GM12892 (cell line): ENCODE results near the gene ZNF14.
"Not testable (repeated sequence)": the region's sequence is repeated elsewhere in the genome, so short reads cannot be mapped to it uniquely, and the experiment has no call there.

Experiments used
- DNase-seq: peaks from one replicate; pipeline ENCODE4 v3.0.0; 2011; ENCODE audit not compliant: insufficient read length
- FAIRE-seq: peaks from 2 replicates; lab custom pipeline; 2011; peaks lifted over from hg19 to GRCh38; lab: Jason Lieb, UNC
- POLR2A ChIP-seq: IDR thresholded peaks from 2 replicates; pipeline ENCODE4 v1.6.1; 2011; ENCODE audit warnings: low read depth, low read length, control low read depth
- POLR2AphosphoS5 ChIP-seq: IDR thresholded peaks from 2 replicates; pipeline ENCODE4 v1.6.1; 2011; ENCODE audit warnings: low read depth, low read length, control low read depth
- TAF1 ChIP-seq: IDR thresholded peaks from 2 replicates; pipeline ENCODE4 v1.6.1; 2011; ENCODE audit warnings: low read depth, mild to moderate bottlenecking, control low read depth, low read length, borderline replicate concordance

ZNF14 gene

DNA sequence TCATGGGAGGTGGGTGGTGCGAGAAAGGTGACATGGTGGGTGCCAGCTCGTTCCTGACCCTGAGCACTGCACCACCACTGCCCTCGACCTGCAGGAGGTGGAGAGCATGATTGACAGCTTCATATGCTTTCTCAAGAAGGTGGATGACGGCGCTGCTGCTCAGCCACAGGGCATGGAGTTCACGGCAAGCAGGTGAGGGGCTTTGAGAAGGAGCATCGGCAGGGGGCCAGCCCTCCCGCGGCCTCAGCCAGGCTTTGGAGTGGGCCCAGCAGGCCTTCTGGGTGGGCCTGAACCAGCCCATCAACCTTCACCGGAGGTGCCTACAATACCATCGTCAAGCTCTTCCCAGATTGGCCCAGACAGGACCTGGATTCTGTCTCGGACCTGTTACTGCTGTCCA is 18.9 kb upstream of the ZNF14 start:
- TF ChIP-seq TAF1 (no peak), POLR2A (no peak), POLR2AphosphoS5 (no peak)
- DNase-seq (peak; percentile 9), FAIRE-seq (no peak)

DNA sequence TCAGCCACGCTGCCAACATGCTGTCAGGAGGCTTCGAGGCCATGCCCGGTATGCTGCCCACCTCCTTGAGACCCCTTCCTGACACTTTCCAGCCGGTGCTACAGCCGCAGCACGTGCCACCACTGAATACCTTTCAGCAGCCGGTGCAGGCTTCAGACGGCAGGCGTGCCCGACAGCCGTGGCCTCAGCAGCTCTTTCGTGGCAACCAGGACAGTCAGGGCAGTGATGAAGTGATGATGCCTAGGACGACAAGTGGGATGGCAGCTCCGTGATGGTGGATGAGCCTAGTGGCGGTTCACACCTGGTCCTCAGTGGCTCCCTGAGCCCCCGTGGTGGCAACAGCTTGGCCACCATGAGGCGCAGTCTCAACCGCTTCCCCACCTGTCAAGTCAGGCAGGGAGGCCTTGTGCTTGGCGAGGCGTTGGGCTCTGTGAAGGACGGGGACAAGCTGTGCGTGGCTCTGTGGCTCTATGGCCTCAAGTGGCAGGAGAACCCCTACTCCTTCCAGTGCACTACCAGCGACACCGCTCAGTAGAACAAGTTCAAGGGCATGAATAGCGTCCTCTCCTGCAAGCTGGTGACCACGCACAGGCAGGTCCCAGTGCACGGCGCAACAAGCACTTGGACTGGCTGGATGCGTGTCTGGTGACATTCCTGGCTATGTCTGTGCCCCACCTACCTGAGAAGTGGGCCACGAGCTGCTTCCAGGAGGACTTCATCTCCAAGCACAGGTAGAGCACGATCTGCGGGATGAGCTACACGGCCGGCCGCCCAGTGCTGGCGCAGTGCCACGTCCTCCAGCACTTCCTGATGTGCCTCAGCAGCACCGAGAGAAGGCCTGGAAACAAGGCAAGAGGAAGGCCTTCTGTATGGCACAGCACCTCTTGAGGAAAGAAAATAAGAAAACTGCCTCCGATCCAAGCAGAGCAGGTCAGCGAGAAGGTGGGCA is 18.2 kb upstream of the ZNF14 start:
- DNase-seq (peak; percentile 7), FAIRE-seq (no peak)
- TF ChIP-seq POLR2A: no peak
- TF ChIP-seq POLR2AphosphoS5: no peak
- no peak for TF ChIP-seq TAF1

DNA sequence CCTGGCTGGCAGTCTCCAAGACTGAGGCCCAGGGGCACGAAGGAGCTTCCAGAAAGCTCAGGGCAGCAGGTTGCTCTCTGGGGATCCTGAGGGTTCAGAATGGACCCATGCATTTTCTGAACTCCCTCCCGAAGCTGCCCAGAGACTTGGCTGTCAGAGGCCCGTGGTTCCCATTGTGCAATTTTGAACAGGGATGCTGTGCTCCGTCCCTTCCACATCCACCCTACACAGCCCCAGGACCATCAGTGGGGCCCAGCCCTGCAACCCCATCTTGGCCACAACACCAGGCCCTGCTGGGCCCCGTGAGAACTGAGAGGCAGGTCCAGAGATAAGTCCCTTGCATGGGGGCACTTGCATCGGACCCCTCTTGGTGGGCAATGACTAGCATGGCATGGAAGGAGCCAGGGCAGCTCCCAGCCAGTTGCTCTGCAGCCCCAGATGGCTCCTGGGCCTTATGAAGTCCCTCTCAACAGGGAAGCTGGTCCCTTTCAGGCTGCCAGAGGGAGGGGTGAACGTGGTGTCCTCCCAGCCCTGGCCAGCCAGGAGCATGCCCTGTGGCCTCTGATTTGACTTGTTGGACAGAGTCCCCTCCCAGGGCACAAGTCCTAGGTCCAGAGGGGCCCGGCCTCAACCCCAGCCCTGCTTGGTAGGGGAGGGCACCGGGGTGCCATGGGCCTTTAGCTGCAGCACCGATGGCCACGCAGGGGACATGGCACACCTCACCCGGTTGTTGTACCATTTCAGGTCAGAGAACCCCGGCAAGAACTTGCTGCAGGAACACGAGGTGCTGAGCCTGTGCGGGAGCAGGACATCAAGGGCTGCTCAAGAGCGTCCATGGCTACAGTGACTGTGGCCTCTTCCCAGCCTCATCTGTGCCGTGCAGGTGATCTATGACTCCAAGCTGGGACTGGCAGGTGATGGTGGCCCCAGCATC is 17.3 kb upstream of the ZNF14 start:
- DNase-seq (peak; percentile 11), FAIRE-seq (no peak)
- TF ChIP-seq POLR2A: no peak
- no peak for TF ChIP-seq POLR2AphosphoS5
- no peak for TF ChIP-seq TAF1

DNA sequence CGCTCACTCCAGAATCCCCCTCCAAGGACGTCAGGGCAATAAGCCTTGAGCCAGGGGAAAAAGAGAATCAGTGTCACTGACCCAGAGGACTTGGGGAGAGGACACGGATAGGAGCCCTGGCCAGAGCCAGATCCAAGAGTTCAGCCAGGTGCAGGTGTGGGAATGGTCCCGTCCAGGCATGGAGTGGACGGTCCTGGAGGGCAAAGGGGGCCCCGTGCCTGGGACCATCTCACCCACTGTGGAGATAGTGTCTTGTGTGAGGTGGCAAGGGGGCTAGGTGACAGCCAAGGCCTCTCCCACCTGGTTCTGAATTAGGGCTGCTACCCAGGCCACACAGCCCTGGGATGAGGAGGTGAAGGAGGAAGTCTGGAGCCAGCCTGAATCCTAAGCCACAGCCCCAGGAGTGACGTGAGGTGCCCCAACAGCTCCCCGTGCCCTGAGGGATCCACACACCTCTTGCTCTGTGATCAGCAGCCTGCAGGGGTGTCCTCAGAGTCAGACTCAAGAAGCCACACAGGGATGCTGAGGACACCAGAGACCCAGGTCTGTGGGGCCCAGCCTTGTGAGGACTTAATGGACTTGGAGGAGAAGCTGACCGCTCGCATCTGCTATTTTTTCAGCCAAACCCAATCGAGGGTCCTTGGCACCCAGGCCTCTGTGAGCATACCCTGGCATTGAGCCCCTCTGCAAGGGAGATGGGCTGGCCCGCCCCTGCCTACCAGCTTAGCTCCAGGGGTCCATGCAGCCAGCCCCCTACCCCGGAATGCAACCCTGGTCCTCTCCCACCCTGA is 16.4 kb upstream of the ZNF14 start:
- DNase-seq (peak; percentile 11), FAIRE-seq (no peak)
- TF ChIP-seq TAF1 (no peak), POLR2AphosphoS5 (no peak), POLR2A (no peak)

DNA sequence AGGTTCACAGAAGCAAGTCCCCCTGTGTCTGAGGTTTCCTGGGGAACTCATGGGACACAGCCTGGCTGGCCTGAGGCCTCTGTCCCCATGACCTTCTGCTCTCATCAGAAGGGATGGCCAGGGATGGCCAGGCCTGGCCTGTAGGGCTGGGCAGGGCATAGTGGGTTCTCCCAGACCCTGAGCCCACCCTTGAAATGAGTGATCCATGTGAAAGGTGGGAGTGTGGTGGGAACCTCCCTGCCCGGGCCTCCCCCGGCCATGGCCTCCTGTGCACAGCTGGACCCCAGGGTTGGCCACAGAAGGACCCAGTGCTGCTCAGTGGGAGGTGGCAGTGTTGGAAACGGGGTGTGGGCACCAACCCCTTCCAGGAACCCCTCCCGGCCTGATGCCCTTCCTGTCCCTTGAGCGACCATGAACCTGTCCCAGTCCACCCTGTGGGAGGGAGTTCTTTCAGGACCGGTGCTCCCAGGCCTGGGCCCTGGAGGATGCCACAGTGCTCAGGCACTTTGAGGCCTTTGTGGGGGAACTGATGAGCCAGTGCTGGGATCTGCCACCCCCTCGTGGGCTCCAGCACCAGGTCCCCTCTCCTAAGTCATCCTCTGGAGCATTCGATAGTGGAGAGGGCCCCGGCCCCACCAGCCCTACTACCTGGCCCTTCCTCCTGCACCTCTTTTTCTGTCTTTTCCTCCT is 15.5 kb upstream of the ZNF14 start:
- FAIRE-seq (no peak), DNase-seq (peak; percentile 12)
- no peak for TF ChIP-seq POLR2A
- no peak for TF ChIP-seq TAF1
- no peak for TF ChIP-seq POLR2AphosphoS5

DNA sequence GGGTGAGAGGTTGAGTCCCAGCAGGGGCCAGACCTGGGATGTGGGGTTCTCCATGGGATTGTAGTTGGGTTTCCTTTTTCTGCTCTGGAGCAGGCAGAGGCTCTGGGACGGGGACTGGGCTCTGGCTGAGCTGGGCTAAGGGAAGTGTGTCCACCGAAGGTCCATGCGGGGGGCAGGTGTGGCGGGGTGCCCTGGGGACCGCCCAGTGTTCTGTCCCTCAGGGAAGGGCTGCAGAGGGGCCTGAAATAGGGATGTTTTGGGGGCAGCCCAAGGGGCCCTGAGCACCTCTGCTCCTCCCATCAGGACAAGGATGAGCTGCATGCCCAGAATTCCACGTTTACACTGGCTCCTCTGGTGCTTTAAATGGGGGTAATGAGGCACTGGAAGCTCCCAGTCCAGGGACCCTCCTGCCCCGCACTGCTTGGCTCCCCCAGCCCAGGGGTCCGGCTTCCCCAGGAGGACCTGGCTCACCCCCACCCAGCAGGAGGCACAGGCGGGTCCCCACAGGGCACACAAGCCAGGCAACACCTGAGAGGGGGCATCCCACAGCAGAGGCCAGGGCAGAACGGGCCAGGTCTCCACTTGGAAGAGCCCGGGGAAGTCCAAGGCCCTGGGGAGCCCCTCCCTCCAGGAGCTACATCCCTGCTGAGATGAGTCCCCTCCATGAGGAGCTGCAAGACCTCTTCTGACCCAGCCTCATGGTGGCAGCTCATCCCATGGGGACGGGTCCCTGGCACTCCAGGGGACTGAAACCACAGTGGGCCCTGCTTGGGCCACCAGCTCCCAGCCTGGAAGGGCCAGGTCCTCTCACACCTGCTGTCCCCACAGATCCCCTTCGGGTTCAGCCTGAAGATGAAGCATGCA is 14.7 kb upstream of the ZNF14 start:
- FAIRE-seq (no peak), DNase-seq (peak; percentile 7)
- TF ChIP-seq TAF1 (no peak), POLR2A (no peak), POLR2AphosphoS5 (no peak)

DNA sequence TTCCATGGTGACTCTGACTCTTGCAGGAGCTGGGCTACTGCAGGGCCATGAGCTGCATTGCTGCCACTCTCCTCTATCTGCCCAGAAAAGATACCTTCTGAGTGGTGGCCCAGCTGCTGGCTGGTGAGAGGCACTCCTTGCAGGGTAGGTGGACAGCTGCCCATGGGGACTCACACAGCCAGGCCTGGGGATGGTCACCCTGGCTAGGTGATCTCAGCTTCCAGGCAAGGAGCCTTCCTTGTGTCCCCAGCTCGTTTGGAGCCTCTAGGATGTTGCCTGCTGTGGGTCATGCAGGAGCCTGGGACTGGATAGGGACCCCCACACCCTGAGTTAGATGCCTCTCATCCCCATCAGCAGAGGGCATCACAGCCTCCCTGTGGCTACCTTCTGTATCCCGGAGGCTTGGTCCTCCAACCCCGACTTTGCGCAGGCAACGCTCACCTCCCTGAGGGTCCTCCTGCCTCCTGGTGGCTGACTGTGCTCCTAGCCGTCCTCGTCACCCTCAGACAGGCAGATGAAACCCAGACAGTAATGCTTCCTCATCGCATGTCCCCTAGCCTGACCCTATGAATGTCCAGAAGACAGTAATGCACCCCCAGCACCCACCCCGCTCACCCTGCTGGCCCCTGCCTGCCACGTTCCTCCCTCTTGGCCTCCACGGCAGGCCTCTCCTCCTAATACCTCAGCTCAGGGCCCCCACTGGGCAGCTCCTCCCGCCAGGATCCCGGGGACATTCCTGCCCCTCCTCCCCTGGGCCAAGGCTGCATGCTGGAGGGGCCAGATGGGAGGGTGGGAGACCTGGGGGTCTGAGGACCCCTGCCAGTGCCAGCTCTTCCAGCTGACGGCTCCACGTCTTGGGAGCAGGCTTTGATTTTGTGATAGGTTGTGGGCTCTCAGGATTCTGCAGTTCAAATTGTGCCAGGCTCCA is 13.6 kb upstream of the ZNF14 start:
- FAIRE-seq: no peak

DNA sequence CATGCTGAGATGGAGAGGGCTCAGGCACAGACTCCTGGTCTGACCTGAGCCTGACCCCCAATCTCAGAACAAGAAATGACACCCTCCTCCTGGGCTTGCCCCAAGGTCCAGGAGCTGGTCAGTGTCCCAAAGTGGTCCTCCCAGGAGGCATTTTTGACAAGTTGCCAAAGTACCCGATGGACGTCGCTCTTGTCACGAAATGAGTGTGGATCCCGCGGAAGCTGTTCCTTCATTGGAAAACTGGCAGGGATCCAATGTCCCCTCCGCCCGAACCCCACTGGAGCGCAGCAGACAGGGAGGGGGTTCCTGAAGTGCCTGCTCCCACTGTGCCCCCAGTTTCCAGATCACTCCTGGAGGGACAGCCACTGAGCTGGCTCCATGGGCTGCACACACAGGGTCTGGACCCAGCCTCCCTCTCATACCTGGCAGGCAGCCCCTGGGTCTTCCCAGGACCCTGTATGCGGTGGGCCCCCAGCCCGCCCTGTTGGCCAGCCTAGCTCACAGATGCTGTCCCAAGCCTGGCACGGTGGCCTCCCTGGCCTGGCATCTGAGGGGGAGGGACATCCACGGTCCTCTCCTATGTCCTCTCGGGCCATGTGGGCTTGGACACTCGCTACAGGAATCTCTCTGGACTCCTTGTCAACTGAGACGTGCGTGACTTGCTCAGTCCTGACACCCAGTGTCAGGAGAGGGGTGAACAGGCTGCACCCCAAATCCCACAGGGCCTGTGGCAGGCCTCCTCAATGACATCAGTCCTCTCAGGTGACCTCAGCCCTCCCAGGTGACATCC is 12.8 kb upstream of the ZNF14 start:
- no peak for FAIRE-seq
- no peak for TF ChIP-seq TAF1
- TF ChIP-seq POLR2A: no peak
- TF ChIP-seq POLR2AphosphoS5: no peak
- peak; percentile 15 for DNase-seq

More for the DNA sequence above, 13.6 kb upstream of the ZNF14 start:
- peak; percentile 14 for DNase-seq
- TF ChIP-seq POLR2A (no peak), TAF1 (no peak), POLR2AphosphoS5 (no peak)

DNA sequence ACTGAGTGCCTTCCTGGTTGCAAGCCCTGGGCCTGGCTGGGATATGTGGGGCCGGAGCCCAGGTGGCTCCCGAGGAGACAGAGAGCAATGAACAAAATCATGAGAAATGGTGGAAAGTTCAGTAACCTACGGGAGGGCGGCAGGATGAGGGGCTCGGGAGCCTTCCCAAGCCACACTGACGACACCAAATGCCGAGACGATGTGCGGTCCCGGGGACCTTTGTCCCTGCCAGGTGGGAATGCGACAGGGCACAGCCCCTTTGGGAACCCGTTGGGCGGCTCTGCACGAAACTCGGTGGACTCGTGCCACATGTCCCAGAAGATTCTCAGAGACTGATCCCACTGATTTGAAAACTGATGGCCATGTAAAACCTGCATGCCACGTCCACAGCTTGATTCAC is 11.7 kb upstream of the ZNF14 start:
- DNase-seq: peak; percentile 10
- TF ChIP-seq POLR2AphosphoS5 (no peak), POLR2A (no peak), TAF1 (no peak)
- FAIRE-seq: no peak

DNA sequence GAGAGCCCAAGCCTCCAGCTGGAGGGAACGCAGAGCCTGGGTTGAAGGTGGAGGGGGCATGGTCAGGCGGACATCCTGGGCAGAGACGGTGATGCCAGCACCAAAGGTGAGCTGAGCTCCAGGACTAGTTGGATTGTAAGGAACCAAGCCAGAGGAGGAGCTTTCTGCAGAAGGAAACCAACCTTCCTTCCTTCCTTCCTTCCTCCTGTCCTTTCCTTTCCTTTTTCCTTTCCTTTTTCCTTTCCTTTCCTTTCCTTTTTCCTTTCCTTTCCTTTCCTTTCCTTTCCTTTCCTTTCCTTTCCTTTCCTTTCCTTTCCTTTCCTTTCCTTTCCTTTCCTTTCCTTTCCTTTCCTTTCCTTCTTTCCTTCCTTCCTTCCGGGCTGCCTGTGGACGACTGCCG is 11.0 kb upstream of the ZNF14 start:
- not testable (repeated sequence) for FAIRE-seq, DNase-seq
